SK-N-SH (cell line): ENCODE data around the gene NTRK3.

Experiments
- EZH2phosphoT487 ChIP-seq: fragments of 200-600 bp; sonication (generic); IDR thresholded peaks from 2 replicates; pipeline ENCODE4 v1.6.1; 2017; ENCODE audit warnings: low read depth, mixed run types, mild to moderate bottlenecking, antibody characterized with exemption, moderate library complexity, borderline replicate concordance
- GABPA ChIP-seq: IDR thresholded peaks from 2 replicates; pipeline ENCODE4 v1.4.0; 2012; ENCODE audit warnings: low read depth, mild to moderate bottlenecking
- JUND ChIP-seq: IDR thresholded peaks from 2 replicates; pipeline ENCODE4 v1.4.0; 2012
- NFIC ChIP-seq: IDR thresholded peaks from 2 replicates; pipeline ENCODE4 v1.4.0; 2012; ENCODE audit warnings: borderline replicate concordance
- NRF1 ChIP-seq: IDR thresholded peaks from 2 replicates; pipeline ENCODE4 v1.6.1; 2012; ENCODE audit warnings: low read depth, mild to moderate bottlenecking, low read length
- POLR2AphosphoS5 ChIP-seq: IDR thresholded peaks from 2 replicates; pipeline ENCODE4 v1.6.1; 2012; ENCODE audit warnings: low read depth, low read length
- RAD21 ChIP-seq: IDR thresholded peaks from 2 replicates; pipeline ENCODE4 v1.6.1; 2012; ENCODE audit warnings: mild to moderate bottlenecking, low read length
- RCOR1 ChIP-seq: fragments of 150-350 bp; IDR thresholded peaks from 2 replicates; pipeline ENCODE4 v1.6.1; 2017; ENCODE audit warnings: antibody characterized with exemption, low read length
- SMC3 ChIP-seq: IDR thresholded peaks from 2 replicates; pipeline ENCODE4 v1.6.1; 2012; ENCODE audit warnings: low read depth, low read length, improper control_type of control experiment
- USF2 ChIP-seq: fragments of 150-350 bp; IDR thresholded peaks from 2 replicates; pipeline ENCODE4 v1.6.1; 2017; ENCODE audit warnings: antibody characterized with exemption, low read length, low read depth, borderline replicate concordance
- YY1 ChIP-seq: IDR thresholded peaks from 2 replicates; pipeline ENCODE4 v1.4.0; 2012; ENCODE audit warnings: low read depth, mild to moderate bottlenecking
- TF ChIP-seq, protein P1 (sequence below): fragments of 200-600 bp; sonication (generic); IDR thresholded peaks from 2 replicates; pipeline ENCODE4 v1.6.1; 2017; ENCODE audit warnings: antibody characterized with exemption, mild to moderate bottlenecking, moderate library complexity
- TF ChIP-seq, protein P2 (sequence below): IDR thresholded peaks from 2 replicates; pipeline ENCODE4 v1.4.0; 2012; ENCODE audit warnings: low read depth, borderline replicate concordance
- TF ChIP-seq, protein P3 (sequence below): IDR thresholded peaks from 2 replicates; pipeline ENCODE4 v1.6.1; 2012; ENCODE audit warnings: mild to moderate bottlenecking, low read depth, low read length, moderate library complexity

- TF ChIP-seq, protein P1, sequence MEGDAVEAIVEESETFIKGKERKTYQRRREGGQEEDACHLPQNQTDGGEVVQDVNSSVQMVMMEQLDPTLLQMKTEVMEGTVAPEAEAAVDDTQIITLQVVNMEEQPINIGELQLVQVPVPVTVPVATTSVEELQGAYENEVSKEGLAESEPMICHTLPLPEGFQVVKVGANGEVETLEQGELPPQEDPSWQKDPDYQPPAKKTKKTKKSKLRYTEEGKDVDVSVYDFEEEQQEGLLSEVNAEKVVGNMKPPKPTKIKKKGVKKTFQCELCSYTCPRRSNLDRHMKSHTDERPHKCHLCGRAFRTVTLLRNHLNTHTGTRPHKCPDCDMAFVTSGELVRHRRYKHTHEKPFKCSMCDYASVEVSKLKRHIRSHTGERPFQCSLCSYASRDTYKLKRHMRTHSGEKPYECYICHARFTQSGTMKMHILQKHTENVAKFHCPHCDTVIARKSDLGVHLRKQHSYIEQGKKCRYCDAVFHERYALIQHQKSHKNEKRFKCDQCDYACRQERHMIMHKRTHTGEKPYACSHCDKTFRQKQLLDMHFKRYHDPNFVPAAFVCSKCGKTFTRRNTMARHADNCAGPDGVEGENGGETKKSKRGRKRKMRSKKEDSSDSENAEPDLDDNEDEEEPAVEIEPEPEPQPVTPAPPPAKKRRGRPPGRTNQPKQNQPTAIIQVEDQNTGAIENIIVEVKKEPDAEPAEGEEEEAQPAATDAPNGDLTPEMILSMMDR = no peak
- no peak for TF ChIP-seq EZH2phosphoT487
- TF ChIP-seq, protein P2, sequence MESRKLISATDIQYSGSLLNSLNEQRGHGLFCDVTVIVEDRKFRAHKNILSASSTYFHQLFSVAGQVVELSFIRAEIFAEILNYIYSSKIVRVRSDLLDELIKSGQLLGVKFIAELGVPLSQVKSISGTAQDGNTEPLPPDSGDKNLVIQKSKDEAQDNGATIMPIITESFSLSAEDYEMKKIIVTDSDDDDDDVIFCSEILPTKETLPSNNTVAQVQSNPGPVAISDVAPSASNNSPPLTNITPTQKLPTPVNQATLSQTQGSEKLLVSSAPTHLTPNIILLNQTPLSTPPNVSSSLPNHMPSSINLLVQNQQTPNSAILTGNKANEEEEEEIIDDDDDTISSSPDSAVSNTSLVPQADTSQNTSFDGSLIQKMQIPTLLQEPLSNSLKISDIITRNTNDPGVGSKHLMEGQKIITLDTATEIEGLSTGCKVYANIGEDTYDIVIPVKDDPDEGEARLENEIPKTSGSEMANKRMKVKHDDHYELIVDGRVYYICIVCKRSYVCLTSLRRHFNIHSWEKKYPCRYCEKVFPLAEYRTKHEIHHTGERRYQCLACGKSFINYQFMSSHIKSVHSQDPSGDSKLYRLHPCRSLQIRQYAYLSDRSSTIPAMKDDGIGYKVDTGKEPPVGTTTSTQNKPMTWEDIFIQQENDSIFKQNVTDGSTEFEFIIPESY = no peak
- TF ChIP-seq RCOR1 = no peak
- no peak for TF ChIP-seq NFIC
- TF ChIP-seq USF2 = no peak
- TF ChIP-seq NRF1 = no peak
- no peak for TF ChIP-seq YY1
- TF ChIP-seq, protein P3, sequence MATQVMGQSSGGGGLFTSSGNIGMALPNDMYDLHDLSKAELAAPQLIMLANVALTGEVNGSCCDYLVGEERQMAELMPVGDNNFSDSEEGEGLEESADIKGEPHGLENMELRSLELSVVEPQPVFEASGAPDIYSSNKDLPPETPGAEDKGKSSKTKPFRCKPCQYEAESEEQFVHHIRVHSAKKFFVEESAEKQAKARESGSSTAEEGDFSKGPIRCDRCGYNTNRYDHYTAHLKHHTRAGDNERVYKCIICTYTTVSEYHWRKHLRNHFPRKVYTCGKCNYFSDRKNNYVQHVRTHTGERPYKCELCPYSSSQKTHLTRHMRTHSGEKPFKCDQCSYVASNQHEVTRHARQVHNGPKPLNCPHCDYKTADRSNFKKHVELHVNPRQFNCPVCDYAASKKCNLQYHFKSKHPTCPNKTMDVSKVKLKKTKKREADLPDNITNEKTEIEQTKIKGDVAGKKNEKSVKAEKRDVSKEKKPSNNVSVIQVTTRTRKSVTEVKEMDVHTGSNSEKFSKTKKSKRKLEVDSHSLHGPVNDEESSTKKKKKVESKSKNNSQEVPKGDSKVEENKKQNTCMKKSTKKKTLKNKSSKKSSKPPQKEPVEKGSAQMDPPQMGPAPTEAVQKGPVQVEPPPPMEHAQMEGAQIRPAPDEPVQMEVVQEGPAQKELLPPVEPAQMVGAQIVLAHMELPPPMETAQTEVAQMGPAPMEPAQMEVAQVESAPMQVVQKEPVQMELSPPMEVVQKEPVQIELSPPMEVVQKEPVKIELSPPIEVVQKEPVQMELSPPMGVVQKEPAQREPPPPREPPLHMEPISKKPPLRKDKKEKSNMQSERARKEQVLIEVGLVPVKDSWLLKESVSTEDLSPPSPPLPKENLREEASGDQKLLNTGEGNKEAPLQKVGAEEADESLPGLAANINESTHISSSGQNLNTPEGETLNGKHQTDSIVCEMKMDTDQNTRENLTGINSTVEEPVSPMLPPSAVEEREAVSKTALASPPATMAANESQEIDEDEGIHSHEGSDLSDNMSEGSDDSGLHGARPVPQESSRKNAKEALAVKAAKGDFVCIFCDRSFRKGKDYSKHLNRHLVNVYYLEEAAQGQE = no peak
- TF ChIP-seq SMC3 = no peak
- no peak for TF ChIP-seq POLR2AphosphoS5
- no peak for TF ChIP-seq JUND
- TF ChIP-seq GABPA = no peak
- TF ChIP-seq RAD21 = no peak
These were observed 291.2 kb downstream of the NTRK3 start for GRCh38 chr15:87965304-87965703.
